Ramos (cell line): ENCODE data around the gene ZSWIM8.

Experiments
- in situ Hi-C: fragments of 300-500 bp; cut with MboI; formaldehyde crosslinking; loops from one replicate; pipeline ENCODE4 v1.14.3; 2022; ENCODE audit warnings: low sequenced_read_pairs; ENCODE audit not compliant: unreplicated experiment

ZSWIM8 gene

DNA sequence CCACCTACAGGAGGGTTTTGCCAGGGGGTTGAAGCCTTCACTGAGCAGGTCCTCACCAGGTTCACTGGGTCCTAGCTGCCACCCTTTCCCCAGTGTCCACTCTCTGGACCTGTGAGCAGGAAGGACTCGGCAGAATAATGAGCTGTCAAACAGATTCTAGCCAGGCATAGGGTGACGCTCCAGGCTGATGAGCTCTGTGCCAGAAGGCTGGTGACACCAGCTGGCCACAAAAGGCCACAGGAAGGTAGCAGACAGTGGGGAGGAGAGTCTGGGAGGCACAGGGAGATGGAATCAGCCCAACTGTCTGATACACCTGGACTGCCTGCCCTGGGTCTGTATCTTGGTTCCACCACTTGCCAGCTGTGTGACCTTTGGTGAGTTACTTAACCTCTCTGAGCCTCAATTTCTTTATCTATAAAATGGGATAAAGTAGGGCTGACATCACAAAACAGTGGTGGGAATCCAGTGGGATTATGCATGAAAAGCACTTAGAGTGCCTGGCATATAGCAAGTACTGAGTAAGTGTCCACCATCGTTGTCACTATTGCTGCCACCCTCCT is 52.7 kb downstream of the ZSWIM8 start:
- in situ Hi-C loops = no loop called here

DNA sequence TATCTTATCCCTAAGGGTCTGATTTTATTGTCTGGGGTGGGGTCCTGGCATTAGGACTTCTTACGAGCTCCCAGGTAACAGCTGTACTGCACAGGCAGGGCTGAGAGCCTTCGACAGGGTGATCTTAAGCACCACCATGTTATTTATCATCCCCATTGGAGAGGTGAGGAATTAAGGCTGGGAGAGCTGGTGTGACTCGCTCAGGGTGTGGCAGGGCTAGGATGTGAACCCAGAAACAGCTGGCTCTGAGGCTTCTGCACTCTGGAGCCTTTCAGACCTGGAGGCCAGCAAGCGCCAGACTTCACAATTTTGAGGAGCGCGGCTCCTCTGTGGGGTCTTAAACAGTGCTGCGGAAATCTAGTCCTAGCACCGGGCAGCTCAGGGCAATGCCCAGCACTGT is 53.4 kb downstream of the ZSWIM8 start:
- in situ Hi-C loops = no loop called here

DNA sequence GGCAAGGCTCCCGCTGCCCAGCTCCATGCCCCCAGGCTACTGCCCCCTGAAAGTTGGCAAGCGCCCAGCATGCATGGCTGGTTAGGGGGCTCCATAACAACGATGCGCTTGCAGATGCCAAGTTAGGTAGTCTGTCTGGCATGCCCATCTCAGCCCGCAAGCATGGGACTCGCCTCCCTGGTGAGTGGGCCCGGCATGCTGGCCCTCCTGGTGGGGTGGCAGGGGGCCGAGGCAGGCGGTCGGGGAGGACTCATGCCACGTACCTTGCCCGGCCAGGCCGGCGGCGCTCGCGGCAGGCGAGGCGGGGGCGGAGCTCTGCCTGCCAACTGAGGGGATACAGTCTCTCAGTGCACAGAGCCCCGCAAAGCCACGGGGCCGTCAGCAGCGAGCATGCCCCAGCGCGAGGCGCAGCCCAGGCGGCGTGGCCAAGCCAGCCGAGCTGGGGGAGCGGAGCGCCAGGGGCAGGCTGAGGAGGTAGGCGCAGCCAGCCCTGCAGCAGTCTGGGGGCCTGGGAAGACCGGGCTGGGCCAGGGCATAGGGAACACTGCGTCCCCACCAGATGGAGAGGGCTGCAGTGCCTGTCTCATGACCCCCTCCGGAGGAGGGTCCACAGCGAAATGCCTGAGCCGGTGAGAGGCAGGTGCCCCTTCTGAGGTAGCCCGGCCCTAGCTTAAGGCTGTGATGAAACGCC is 54.0 kb downstream of the ZSWIM8 start:
- in situ Hi-C loops = no loop called here

DNA sequence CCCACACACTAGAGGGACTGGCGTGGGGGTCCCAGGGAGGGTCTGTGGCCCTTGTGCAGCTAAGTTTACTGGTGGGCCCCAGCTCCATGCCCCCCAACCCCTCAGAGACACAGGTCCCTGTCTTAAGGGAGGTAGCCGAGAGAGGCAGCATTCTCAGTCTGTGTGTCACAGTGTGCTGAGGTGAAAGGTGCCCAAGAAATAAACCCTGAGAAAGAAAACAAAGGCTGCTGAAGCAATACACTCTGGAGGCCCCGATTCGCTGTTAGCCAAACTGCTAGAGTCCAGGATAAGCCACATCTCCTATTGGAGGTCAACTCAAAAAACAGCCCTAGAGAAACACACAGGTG is 54.6 kb downstream of the ZSWIM8 start:
- in situ Hi-C loops = no loop called here

DNA sequence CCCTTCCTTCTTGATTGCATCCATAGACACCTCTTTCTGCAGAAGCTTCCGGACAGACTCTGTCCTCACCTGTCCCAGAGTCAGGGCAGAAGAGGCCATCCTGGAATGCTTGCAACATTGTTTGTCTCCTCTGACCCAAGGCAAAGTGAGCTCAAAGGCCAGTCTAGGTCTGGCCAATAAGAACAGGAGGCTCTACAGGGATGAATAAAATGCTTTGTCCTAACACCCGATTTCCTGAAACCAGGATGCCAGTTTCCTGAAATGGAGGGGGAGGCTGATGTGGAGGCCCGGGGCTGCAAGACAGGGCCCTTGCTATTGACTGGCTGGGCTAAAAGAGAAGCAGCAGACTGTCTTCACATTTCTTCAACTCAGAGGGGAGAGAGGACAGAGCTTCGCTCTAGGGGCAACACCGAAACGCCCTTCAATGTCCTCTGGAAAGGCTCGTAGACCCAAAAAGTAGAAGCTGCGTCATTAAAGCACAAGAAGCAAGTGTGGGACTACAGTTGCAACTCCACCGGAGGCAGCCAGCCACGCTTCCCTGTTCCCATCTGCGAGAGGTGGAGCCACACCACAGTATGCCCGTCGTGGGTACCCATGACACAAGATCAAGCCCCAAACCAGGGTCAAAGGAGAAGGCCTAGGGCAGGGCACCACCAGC is 55.1 kb downstream of the ZSWIM8 start:
- in situ Hi-C loops = no loop called here

DNA sequence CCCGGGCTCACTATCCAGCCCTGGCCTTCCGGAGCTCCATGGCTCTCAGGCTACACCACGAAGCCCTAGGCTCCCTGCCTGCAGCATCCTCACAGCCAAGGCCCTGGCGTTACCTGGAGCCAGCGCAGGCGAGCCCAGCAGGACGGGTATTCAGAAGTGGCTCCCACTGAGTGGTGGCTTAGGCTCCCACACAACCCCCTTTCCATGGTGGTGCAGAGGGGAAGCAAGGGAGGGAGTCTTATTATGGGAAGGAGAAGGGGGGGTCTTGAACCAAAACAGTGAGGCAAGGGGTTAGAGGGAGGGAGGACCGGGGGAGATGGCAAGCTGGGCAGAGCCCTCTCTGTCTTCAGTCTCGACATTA is 55.6 kb downstream of the ZSWIM8 start:
- in situ Hi-C loops = no loop called here

DNA sequence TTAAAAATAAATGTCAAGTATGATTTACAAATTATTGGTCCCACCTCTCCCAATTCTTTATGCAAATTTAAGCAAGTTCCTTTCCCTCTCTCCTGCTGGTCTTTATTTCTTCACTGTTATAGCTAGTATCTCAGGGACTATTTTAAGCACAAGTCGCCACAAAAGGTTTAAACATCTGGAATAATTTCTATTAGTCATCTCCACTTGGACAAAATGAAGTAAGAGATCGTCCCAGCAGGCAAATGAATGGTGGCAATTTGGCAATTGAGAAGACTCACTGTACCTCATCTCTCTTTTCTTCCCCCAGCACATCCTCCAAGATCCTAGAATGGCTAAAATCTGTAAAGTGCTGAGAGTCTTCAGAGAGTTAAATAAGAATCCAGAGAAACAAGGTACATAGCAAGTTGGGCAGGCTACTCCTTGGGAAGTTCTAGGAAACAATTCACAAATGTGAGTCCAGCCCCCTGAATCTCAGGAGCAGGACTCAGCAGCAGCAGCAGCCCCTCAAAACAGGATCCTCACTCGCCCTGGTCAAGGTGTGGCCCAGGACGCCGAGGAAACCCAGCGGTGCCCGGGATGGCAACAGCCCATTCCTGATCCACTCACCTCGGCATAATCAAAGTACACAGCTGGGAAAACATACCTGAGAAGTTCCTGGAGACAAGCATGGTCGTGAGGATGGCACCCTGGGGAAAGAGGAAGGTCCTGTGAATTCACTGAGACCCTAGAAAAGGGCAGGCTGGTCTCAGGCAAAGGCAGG is 56.3 kb downstream of the ZSWIM8 start:
- in situ Hi-C loops = no loop called here

DNA sequence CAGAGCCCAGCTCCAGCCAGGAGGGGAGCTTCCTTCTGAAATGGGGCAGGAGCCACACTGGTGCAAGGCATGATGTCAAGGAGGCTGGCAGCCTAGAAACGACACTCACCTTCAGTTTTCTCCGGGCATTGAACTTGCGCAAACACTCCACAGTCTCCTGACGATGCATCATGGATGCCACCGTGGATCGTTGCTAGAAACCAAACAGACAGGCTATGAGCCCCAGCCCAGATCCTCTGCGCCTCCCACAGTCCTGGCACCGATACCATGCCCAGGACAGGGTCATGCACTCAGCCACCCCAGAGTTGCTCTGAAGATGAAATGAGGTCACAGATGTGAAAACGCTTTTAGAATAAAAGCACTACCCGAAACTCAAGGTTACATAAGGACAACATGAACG is 56.9 kb downstream of the ZSWIM8 start:
- in situ Hi-C loops = no loop called here

DNA sequence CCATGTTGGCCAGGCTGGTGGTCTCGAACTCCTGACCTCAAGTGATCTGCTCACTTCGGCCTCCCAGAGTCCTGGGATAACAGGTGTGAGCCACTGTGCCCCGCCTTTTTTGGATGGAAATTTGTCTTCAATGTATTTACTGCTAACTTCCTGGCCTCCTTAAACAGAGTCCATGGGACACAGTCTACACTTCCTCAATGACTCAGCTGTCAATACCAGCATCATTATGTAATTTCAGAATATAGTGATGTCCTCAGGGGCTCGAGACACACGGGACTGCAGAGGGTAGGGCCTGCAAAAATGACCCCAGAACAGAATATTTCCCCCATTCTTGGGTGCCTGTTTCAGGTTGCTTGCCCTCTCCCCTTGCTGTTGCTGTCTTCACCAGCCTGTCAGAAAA is 57.9 kb downstream of the ZSWIM8 start:
- in situ Hi-C loops = no loop called here

DNA sequence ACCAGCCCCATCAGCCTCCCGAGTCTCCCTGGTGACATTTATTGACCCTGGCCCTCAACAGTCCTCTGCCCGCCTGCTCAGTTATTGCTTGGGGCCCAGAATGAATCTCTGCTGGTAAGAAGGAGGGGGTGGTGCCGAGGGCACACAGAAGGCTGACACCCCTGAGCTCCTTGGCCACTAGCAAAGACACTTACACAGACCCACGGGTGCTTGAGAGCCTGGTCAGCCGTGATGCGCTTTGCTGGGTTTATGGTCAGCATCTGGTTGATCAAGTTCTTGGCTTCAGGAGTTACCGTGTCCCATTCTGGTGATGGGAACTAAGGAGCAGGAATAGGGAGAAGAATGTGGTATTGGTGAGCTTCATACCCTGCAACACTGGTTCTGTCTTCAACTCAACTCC is 61.6 kb downstream of the ZSWIM8 start:
- in situ Hi-C loops = loop anchor here (5.0 kb wide), 1 partner anchor 35 kb away; no protein-coding TSS in a partner anchor

DNA sequence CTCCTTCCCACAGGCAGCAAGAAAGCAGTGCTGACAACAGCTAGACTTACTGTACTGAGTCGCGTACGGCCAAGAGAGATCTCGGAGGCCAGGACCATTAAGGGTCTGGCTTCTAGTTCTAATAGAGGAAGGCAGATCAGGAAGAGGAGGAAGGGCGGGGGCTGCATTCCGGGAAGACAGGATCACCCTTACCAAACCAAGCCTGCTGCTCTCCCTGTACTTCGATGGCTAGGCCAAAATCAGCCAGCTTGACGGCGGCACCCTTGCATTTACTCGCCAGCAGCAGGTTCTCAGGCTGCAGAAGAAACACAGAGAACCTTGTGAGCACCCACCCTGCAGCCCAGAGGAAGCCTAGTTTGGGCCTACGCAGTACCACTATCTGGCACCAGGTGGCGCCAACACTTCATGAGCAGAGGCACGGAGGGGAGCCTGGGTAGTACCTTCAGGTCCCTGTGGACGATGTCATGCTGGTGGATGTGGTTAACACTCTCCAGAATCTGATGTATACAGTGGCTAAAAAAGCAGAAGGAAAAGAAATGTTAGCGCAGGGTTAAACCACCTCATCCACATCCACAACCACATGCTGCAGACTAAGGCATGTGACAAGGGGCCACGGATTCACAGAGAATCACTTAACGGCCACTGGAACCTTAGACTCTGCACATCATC is 63.5 kb downstream of the ZSWIM8 start:
- in situ Hi-C loops = loop anchor here (5.0 kb wide), 1 partner anchor 33 kb away; no protein-coding TSS in a partner anchor

DNA sequence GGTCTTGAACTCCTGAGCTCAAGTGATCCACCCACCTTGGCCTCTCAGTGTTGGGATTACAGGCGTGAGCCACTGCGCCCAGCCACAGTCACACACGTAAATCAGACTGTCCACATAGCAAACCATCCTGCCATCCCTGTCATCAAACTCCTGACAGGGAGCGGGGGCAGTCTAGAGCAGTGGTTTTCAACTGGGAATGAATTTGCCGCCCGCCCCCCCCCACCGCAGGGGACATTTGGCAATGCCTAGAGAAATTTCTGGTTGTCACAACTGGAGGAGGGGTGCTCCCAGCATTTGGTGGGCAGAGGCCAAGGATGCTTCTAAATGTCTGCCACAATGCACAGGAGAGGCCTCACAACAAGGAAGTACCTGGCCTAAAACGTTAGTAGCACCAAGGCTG is 64.8 kb downstream of the ZSWIM8 start:
- in situ Hi-C loops = no loop called here

DNA sequence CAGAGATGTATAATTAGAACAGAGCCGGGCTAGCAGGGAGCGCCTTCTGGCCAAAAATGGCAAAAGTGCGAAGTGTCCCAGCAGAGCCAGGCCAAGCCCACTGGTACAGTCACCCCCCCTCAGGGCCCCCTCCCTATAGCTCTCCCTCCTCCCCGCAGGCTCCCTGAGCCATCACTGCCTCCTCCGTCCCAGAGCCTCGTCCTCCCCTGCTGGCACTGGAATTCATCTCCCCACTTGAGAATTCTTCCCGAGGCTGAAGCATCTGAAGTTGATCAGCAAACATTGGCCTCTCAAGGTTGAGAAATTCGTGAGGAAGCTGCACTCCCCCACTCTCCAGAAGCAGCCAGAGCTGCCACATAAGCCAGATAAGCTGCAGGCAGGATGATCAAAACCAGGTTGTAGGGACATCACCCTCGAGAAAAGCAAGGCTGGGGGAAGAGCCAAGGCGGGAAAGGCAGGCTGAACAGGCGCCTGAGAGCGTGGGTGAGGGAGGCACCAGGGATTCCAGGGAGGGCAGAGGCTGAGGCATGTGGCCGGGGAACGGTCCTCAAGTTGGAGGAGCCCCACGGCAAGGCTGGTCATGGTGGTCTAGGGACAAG is 65.6 kb downstream of the ZSWIM8 start:
- in situ Hi-C loops = no loop called here
